RWPE2 (cell line): ENCODE measurements around the gene EMILIN3.

Source experiments
- ATAC-seq: fragments of 200-7000 bp; cut with Tn5 transposase; 3 replicates; pipeline ENCODE4 v1.9.1; 2021; ENCODE audit warnings: low read depth
- DNase-seq: peaks from one replicate; pipeline ENCODE4 v3.0.0-alpha.2; 2020; ENCODE audit warnings: low spot score
- H3K27ac ChIP-seq: fragments of 450-650 bp; 2 replicates; pipeline ENCODE4 v1.5.1; 2017; ENCODE audit warnings: mild to moderate bottlenecking; ENCODE audit not compliant: poor library complexity, severe bottlenecking
- H3K27me3 ChIP-seq: fragments of 250-450 bp; sonication (Bioruptor Pico); 2 replicates; pipeline ENCODE4 v1.5.1; 2021; ENCODE audit warnings: mild to moderate bottlenecking, moderate library complexity; ENCODE audit not compliant: insufficient read depth, poor library complexity, severe bottlenecking
- H3K36me3 ChIP-seq: fragments of 250-450 bp; sonication (Bioruptor Pico); 2 replicates; pipeline ENCODE4 v1.5.1; 2020; ENCODE audit warnings: low read depth, mild to moderate bottlenecking, moderate library complexity
- H3K4me1 ChIP-seq: fragments of 250-450 bp; sonication (Bioruptor Pico); 2 replicates; pipeline ENCODE4 v1.5.1; 2021; ENCODE audit warnings: mild to moderate bottlenecking, moderate library complexity; ENCODE audit not compliant: insufficient read depth, poor library complexity, severe bottlenecking
- H3K4me3 ChIP-seq: fragments of 250-450 bp; sonication (Bioruptor Pico); 2 replicates; pipeline ENCODE4 v1.5.1; 2021; ENCODE audit warnings: mild to moderate bottlenecking, moderate library complexity; ENCODE audit not compliant: severe bottlenecking
- H3K9me3 ChIP-seq: fragments of 250-450 bp; sonication (Bioruptor Pico); 2 replicates; pipeline ENCODE4 v1.5.1; 2021; ENCODE audit warnings: mild to moderate bottlenecking, moderate library complexity; ENCODE audit not compliant: severe bottlenecking
- CTCF ChIP-seq: fragments of 450-650 bp; IDR thresholded peaks from one replicate; pipeline ENCODE4 v1.5.1; 2017; ENCODE audit warnings: mild to moderate bottlenecking, moderate library complexity; ENCODE audit not compliant: poor library complexity, severe bottlenecking

The EMILIN3 gene

GRCh38 chr20:41366546-41367392, at the start of gene EMILIN3:
Gene EMILIN3 (minus strand): TSS chr20:41366818. CDS start chr20:41366634, 184 bp downstream.
- Histone ChIP-seq H3K27ac (no peak within 1 kb of the TSS), H3K4me3 (peak within 1 kb of the TSS; percentile 23), H3K9me3 (no peaks in the 10 kb centered on the region), H3K27me3 (peaks cover 36% of the 10 kb centered on the region), H3K36me3 (no peaks in the 10 kb centered on the region), H3K4me1 (no peaks in the 10 kb centered on the region)
- no peak for TF ChIP-seq CTCF
- DNase-seq (peak; percentile 81), ATAC-seq (no peak)

GRCh38 chr20:41415191-41415590, 48.6 kb upstream of the EMILIN3 start:
- Histone ChIP-seq H3K36me3 (peaks cover 78% of the 10 kb centered on the region), H3K9me3 (no peaks in the 10 kb centered on the region), H3K4me3 (no peak overlapping the region), H3K4me1 (no peaks in the 10 kb centered on the region), H3K27ac (no peak overlapping the region), H3K27me3 (no peaks in the 10 kb centered on the region)
- DNase-seq, result no peak
- TF ChIP-seq CTCF, result no peak
- no peak for ATAC-seq

GRCh38 chr20:41413169-41413568, 46.6 kb upstream of the EMILIN3 start:
- no peak for TF ChIP-seq CTCF
- Histone ChIP-seq H3K9me3 (no peaks in the 10 kb centered on the region), H3K4me1 (no peaks in the 10 kb centered on the region), H3K4me3 (no peak overlapping the region), H3K27me3 (no peaks in the 10 kb centered on the region), H3K36me3 (peaks cover 83% of the 10 kb centered on the region), H3K27ac (no peak overlapping the region)
- ATAC-seq (no peak), DNase-seq (no peak)

DNA sequence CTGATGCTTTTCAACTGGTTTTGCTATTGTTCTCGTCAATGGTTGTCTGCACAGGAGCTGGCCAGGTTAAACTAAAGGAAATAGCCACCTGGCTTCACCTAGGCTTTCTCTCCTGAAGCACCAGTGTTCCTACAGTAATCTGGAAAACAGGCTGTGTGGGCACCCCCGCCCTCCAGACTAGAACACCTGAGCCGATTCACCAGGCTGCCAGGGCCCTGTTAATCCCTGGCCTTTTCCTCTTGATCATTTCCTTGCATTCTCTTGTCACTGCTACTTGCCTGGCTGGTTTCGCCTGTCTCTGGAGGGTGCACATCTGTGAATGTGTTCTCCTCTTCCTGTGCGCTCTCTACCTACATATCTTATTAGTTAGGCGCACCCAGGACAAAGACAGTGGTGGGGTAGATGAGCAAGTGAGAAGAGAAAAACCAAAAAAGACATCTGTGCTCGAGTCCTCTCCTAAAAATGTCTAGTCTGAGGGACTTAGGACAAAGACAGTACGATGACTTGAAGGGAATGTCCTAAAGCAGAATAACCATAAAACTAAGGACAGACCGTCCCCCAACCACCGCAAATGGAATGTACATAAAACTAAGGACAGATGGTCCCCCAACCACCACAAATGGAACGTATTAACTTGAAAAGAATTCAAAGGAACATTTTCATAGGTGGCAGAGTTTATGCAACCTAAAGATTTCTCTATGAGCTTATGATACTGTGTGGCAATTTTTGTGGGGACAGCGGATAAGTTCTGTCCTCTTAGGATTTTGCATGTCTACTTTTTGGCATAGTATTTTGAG, 45.9 kb upstream of the EMILIN3 start:
- ATAC-seq (no peak), DNase-seq (no peak)
- TF ChIP-seq CTCF, result no peak
- Histone ChIP-seq H3K27ac (no peak overlapping the region), H3K4me3 (no peak overlapping the region), H3K27me3 (no peaks in the 10 kb centered on the region), H3K4me1 (no peaks in the 10 kb centered on the region), H3K36me3 (peaks cover 79% of the 10 kb centered on the region), H3K9me3 (no peaks in the 10 kb centered on the region)
